Measurements from ENCODE around the gene TRANK1.

GRCh38 chr3:36973139-36973538 lies 28.3 kb upstream of the TRANK1 start:
- TF ChIP-seq, protein P1, sequence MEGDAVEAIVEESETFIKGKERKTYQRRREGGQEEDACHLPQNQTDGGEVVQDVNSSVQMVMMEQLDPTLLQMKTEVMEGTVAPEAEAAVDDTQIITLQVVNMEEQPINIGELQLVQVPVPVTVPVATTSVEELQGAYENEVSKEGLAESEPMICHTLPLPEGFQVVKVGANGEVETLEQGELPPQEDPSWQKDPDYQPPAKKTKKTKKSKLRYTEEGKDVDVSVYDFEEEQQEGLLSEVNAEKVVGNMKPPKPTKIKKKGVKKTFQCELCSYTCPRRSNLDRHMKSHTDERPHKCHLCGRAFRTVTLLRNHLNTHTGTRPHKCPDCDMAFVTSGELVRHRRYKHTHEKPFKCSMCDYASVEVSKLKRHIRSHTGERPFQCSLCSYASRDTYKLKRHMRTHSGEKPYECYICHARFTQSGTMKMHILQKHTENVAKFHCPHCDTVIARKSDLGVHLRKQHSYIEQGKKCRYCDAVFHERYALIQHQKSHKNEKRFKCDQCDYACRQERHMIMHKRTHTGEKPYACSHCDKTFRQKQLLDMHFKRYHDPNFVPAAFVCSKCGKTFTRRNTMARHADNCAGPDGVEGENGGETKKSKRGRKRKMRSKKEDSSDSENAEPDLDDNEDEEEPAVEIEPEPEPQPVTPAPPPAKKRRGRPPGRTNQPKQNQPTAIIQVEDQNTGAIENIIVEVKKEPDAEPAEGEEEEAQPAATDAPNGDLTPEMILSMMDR (IDR thresholded peaks at IDR 0.05), result no peak
- TF ChIP-seq POLR2A (IDR thresholded peaks at IDR 0.05), result no peak
